Activated naive CD8-positive, alpha-beta T cell (primary cell): ENCODE data around the gene SNRPA.

Source experiments
- H3K27ac Mint-ChIP-seq: one replicate; pipeline ENCODE4 v1.8.0; 2021; ENCODE audit warnings: mixed read lengths
- H3K27me3 Mint-ChIP-seq: one replicate; pipeline ENCODE4 v1.8.0; 2021; ENCODE audit warnings: mixed read lengths
- H3K36me3 Mint-ChIP-seq: one replicate; pipeline ENCODE4 v1.8.0; 2021; ENCODE audit warnings: mixed read lengths
- H3K4me1 Mint-ChIP-seq: one replicate; pipeline ENCODE4 v1.8.0; 2021; ENCODE audit warnings: low read depth, mixed read lengths
- H3K4me3 Mint-ChIP-seq: one replicate; pipeline ENCODE4 v1.8.0; 2021; ENCODE audit warnings: mild to moderate bottlenecking, mixed read lengths
- H3K9me3 Mint-ChIP-seq: one replicate; pipeline ENCODE4 v1.8.0; 2021; ENCODE audit warnings: low read depth, mixed read lengths

The SNRPA gene

GRCh38 chr19:40750874-40751537 is at the start of gene SNRPA:
Gene SNRPA (plus strand): TSS chr19:40751203. CDS start chr19:40751409, 206 bp downstream.
- Mint-ChIP-seq H3K27me3 (no peaks in the 10 kb centered on the region), H3K9me3 (no peaks in the 10 kb centered on the region), H3K4me3 (peak within 1 kb of the TSS; percentile 99), H3K36me3 (peaks cover 16% of the 10 kb centered on the region), H3K27ac (peak within 1 kb of the TSS; percentile 98), H3K4me1 (peaks cover 42% of the 10 kb centered on the region)

- Mint-ChIP-seq H3K9me3 (no peaks in the 10 kb centered on the region), H3K36me3 (peaks cover 8% of the 10 kb centered on the region), H3K4me3 (no peak overlapping the region), H3K27ac (no peak overlapping the region), H3K4me1 (no peaks in the 10 kb centered on the region), H3K27me3 (no peaks in the 10 kb centered on the region)
Measured at GRCh38 chr19:40701758-40702157, 49.2 kb upstream of the SNRPA start.

- H3K36me3 Mint-ChIP-seq, result peaks cover 10% of the 10 kb centered on the region
- H3K9me3 Mint-ChIP-seq, result no peaks in the 10 kb centered on the region
- H3K4me3 Mint-ChIP-seq, result no peak overlapping the region
- H3K4me1 Mint-ChIP-seq, result no peaks in the 10 kb centered on the region
- H3K27ac Mint-ChIP-seq, result no peak overlapping the region
- H3K27me3 Mint-ChIP-seq, result no peaks in the 10 kb centered on the region
Measured at GRCh38 chr19:40702337-40703012, 48.5 kb upstream of the SNRPA start.

- Mint-ChIP-seq H3K27me3 (no peaks in the 10 kb centered on the region), H3K9me3 (no peaks in the 10 kb centered on the region), H3K27ac (no peak overlapping the region), H3K4me1 (no peaks in the 10 kb centered on the region), H3K4me3 (no peak overlapping the region), H3K36me3 (peaks cover 10% of the 10 kb centered on the region)
Measured at GRCh38 chr19:40703029-40703755, 47.8 kb upstream of the SNRPA start.

- peaks cover 10% of the 10 kb centered on the region for H3K36me3 Mint-ChIP-seq
- no peak overlapping the region for H3K27ac Mint-ChIP-seq
- H3K27me3 Mint-ChIP-seq, result no peaks in the 10 kb centered on the region
- peaks cover 5% of the 10 kb centered on the region for H3K4me1 Mint-ChIP-seq
- H3K9me3 Mint-ChIP-seq, result no peaks in the 10 kb centered on the region
- no peak overlapping the region for H3K4me3 Mint-ChIP-seq
Measured at GRCh38 chr19:40704491-40705361, 46.3 kb upstream of the SNRPA start.

GRCh38 chr19:40705362-40705651 is 45.7 kb upstream of the SNRPA start:
- peaks cover 5% of the 10 kb centered on the region for H3K4me1 Mint-ChIP-seq
- H3K36me3 Mint-ChIP-seq, result peaks cover 10% of the 10 kb centered on the region
- no peaks in the 10 kb centered on the region for H3K27me3 Mint-ChIP-seq
- no peaks in the 10 kb centered on the region for H3K9me3 Mint-ChIP-seq
- no peak overlapping the region for H3K27ac Mint-ChIP-seq
- no peak overlapping the region for H3K4me3 Mint-ChIP-seq

- Mint-ChIP-seq H3K4me1 (peaks cover 5% of the 10 kb centered on the region), H3K9me3 (no peaks in the 10 kb centered on the region), H3K36me3 (peaks cover 10% of the 10 kb centered on the region), H3K27me3 (no peaks in the 10 kb centered on the region), H3K4me3 (no peak overlapping the region), H3K27ac (no peak overlapping the region)
Measured at GRCh38 chr19:40705950-40706619, 44.9 kb upstream of the SNRPA start.

GRCh38 chr19:40707615-40708014 is 43.4 kb upstream of the SNRPA start:
- Mint-ChIP-seq H3K27me3 (no peaks in the 10 kb centered on the region), H3K4me3 (no peak overlapping the region), H3K4me1 (peaks cover 11% of the 10 kb centered on the region), H3K27ac (no peak overlapping the region), H3K36me3 (peaks cover 6% of the 10 kb centered on the region), H3K9me3 (no peaks in the 10 kb centered on the region)

- peaks cover 2% of the 10 kb centered on the region for H3K36me3 Mint-ChIP-seq
- H3K9me3 Mint-ChIP-seq, result no peaks in the 10 kb centered on the region
- peaks cover 19% of the 10 kb centered on the region for H3K4me1 Mint-ChIP-seq
- H3K27me3 Mint-ChIP-seq, result no peaks in the 10 kb centered on the region
- no peak overlapping the region for H3K4me3 Mint-ChIP-seq
- H3K27ac Mint-ChIP-seq, result no peak overlapping the region
Measured at GRCh38 chr19:40709817-40710216, 41.2 kb upstream of the SNRPA start.

- no peak overlapping the region for H3K27ac Mint-ChIP-seq
Measured at GRCh38 chr19:40713939-40714338, 37.1 kb upstream of the SNRPA start.

GRCh38 chr19:40714441-40715299 is 36.3 kb upstream of the SNRPA start:
- no peaks in the 10 kb centered on the region for H3K9me3 Mint-ChIP-seq
- no peaks in the 10 kb centered on the region for H3K36me3 Mint-ChIP-seq
- H3K27me3 Mint-ChIP-seq, result no peaks in the 10 kb centered on the region
- H3K4me1 Mint-ChIP-seq, result peaks cover 48% of the 10 kb centered on the region
- peak overlapping the region; percentile 96 for H3K27ac Mint-ChIP-seq
- peak overlapping the region; percentile 87 for H3K4me3 Mint-ChIP-seq

More at GRCh38 chr19:40713939-40714338, 37.1 kb upstream of the SNRPA start:
- Mint-ChIP-seq H3K4me3 (peak overlapping the region; percentile 46), H3K4me1 (peaks cover 48% of the 10 kb centered on the region), H3K36me3 (no peaks in the 10 kb centered on the region), H3K27me3 (no peaks in the 10 kb centered on the region), H3K9me3 (no peaks in the 10 kb centered on the region)

- H3K4me1 Mint-ChIP-seq, result peaks cover 62% of the 10 kb centered on the region
- peak overlapping the region; percentile 96 for H3K27ac Mint-ChIP-seq
- no peaks in the 10 kb centered on the region for H3K36me3 Mint-ChIP-seq
- H3K9me3 Mint-ChIP-seq, result no peaks in the 10 kb centered on the region
- H3K27me3 Mint-ChIP-seq, result no peaks in the 10 kb centered on the region
- peak overlapping the region; percentile 87 for H3K4me3 Mint-ChIP-seq
Measured at GRCh38 chr19:40716031-40716481, 34.9 kb upstream of the SNRPA start.

- no peaks in the 10 kb centered on the region for H3K27me3 Mint-ChIP-seq
- H3K27ac Mint-ChIP-seq, result peak within 1 kb of the TSS; percentile 96
- no peaks in the 10 kb centered on the region for H3K9me3 Mint-ChIP-seq
- no peaks in the 10 kb centered on the region for H3K36me3 Mint-ChIP-seq
- peaks cover 58% of the 10 kb centered on the region for H3K4me1 Mint-ChIP-seq
- H3K4me3 Mint-ChIP-seq, result peak within 1 kb of the TSS; percentile 97
Measured at GRCh38 chr19:40716482-40717324, 34.3 kb upstream of the SNRPA start, which contains the start of the genes COQ8B and ITPKC. Gene COQ8B (minus strand): TSS chr19:40716886. CDS start chr19:40714632, 2,254 bp downstream. Gene ITPKC (plus strand): TSS chr19:40717112. CDS start chr19:40717136, 24 bp downstream.
